ENCODE results near the gene NATD1.
A peak's percentile ranks its signal among the peaks of the same experiment; 100 is the strongest.
"Not testable (repeated sequence)": the region's sequence is repeated elsewhere in the genome, so short reads cannot be mapped to it uniquely, and the experiment has no call there.

NATD1 gene

DNA sequence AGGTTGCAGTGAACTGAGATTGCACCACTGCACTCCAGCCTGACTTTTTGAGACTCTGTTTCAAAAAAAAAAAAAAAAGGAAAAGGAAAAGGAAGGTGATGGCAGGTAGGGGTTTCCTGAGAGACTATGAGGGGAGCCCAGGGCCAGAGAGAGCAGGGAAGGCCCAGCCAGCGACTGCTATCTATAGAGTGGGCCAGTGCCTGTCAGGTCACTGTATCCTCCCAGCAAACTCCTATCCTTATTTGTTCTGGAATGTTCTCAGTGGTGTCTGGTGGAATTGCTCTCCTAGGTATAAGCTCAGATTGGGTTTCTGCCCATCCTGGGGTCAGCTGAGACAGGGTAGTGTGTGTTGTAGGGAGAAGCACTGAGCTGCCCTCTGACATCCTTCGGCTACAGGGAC lies 24.4 kb downstream of the NATD1 start:
- Histone ChIP-seq H3K27ac (no peak overlapping the region), H3K4me3 (no peak overlapping the region)

DNA sequence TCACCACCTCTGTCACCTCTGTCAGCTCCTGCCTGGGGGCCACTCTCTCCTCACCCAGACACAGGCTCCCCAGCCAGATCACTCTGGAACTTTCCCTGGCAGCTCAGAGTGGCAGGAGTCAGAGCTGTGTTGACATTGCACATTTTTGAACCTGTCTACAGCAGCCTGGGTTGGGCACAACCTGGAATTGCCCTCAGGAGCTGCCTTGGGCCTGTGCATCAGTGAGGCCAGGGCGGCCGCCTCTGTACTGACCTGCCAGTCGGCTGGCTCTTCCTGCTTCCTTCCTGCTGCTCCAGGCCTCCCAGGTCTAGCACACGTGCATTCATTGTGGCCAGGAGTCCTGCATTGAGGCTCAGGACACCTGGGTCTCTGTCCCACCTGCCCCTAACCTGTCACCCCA lies 25.1 kb downstream of the NATD1 start:
- H3K27ac ChIP-seq = no peak overlapping the region
- no peak overlapping the region for H3K4me3 ChIP-seq

DNA sequence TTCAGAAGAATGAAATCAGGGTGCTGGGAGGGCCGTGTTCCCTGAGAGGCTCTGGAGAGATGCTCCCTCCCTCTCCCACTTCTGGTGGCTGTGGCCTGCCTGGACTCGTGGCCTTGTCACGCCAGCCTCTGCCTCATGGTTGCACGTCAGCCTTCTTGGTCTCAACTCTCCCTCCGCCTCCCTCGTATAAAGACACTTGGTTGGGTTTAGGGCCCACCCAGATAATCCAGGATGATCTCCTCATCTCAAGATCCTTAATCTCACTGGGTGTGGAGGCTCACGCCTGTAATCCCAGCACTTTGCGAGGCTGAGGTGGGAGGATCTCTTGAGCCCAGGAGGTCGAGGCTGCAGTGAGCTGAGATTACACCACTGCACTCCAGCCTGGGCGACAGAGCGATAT lies 25.9 kb downstream of the NATD1 start:
- not testable (repeated sequence) for H3K4me3 ChIP-seq, H3K27ac ChIP-seq

DNA sequence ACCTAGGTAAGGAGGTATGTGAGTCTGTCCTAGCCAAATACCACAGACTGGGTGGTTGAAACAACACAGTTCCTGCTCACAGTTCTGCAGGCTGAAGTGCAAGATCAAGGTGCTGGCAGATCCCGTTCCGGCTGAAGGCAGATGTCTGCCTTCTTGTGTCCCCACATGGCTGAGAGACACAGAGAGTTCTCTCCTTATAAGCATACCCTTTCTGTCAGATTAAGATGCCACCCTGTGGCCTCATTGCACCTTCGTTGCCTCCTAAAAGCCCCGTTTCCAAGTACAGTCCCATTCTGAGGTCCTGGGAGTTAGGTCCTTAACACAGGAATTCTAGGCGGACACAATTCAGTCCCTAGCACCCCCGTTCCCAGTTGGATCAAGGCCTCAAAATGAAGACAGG lies 30.1 kb downstream of the NATD1 start:
- Histone ChIP-seq H3K4me3 (no peak overlapping the region), H3K27ac (no peak overlapping the region)

DNA sequence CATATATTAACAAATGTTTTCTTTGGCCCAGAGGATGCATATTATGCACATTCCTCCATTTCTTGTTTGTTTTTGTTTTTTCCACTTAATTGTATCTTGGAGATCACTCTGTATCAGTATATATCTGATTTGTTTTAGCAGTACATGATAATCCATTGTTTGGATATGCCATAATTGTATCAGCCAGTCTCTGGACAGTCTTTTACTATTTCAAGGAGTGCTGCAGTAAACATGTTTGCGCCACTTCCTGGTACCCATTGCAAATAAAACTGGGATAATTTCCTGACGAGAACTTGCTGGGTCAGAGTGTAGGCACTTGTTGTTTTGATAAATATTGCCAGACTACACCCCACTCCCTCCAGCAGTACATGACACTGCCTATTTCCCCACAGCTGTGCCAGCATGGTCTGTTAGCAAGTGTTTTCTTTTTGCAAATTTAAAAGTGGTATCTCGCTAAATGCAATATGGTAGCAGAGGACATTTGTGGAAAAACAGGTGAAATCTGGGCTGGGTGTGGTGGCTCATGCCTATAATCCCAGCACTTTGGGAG lies 34.3 kb downstream of the NATD1 start:
- H3K27ac ChIP-seq = no peak overlapping the region
- no peak overlapping the region for H3K4me3 ChIP-seq

DNA sequence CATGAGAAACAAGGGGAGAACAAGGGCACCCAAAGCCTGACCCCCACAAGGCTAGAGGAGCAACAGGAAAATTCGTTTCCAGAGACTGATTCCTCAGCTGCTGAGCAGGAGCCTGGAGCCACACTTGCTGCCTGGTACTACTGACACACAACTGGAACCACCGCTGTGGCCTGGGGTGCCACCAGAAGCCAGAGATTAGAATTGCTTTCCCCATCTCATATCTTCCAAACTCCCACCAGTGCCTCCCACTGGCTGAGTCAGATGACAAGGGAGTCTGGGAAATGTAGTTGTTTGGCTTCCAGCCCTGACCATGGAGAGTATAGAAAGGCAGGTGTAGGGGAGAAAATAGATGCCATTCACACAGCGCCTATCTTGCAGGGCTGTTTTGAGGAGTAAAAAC lies 35.1 kb downstream of the NATD1 start:
- Histone ChIP-seq H3K4me3 (no peak overlapping the region), H3K27ac (no peak overlapping the region)

DNA sequence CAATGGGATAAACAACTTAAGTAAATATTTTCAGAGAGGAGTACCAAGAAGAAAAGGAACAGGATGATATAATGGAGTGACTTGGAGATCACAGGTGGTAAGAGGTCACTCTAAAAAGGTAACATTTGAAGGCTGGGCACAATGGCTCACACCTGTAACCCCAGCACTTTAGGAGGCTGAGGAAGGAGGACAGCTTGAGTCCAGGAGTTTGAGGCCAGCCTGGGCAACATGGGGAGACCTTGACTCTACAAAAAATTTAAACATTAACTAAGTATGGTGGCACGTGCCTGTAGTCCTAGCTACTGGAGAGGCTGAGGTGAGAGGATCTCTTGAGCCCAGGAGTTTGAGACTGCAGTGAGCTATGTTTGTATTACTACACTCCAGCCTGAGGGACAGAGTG lies 35.9 kb downstream of the NATD1 start:
- Histone ChIP-seq H3K4me3 (no peak overlapping the region), H3K27ac (no peak overlapping the region)

DNA sequence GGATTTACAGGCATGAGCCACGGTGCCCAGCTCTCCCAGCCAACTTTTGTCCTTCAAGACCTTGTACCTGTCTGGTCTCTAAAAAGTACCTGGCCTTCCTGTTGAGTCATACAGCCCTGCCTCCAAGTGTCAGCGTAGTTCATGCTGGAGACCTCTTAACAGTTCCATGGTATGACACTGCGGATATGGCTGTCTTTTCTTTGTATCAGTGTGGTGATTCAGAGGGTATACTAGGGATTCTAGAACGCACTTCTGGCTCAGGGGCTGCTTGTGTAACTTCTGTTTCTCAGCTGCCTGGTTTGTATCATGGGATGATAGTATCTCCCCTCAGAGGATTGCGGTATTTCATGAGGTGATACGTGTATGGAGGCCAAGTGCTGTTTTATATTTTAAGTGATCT lies 37.3 kb downstream of the NATD1 start:
- H3K27ac ChIP-seq = peak overlapping the region in 1 of 21 experiments; percentile 99
- no peak overlapping the region for H3K4me3 ChIP-seq

DNA sequence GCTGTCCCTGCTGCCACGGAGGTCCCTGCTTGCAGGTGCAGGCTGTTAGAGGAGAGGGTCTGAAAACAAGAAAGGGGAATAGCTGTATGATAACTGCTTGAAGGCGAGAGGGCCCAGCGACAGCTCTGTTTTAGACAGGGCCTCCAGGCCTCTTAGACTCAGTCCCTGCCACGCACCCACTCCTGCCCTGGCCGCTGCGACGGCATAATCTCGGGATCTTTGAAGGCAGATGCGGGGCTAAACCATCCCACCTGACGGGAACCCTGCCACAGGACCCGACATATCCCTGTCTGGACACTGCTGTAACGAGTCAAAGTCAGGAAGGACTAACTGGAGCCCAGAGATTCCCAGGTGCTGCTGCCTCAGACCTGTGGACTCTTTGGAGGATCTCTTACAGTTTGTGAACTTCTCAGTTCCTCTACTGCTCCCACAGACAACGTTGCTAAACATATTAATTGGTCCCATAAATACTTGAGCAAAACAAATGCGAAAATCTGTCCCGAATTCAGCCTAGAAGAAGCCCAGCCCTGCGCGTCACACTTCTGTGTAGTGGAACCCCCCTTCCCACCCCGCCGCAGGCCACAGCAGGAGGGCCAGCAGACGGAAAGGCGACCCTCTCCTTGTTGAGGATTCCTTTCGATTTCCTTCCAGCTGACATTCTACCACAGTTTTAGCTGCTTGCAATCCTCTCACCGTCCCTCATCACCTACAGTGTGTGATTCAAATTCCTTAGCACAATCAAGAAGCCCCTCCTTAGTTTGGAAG lies 38.3 kb downstream of the NATD1 start:
- peak overlapping the region; percentile 64 to 99 (median 89) for H3K4me3 ChIP-seq
- H3K27ac ChIP-seq = peak overlapping the region; percentile 32 to 99 (median 96)

DNA sequence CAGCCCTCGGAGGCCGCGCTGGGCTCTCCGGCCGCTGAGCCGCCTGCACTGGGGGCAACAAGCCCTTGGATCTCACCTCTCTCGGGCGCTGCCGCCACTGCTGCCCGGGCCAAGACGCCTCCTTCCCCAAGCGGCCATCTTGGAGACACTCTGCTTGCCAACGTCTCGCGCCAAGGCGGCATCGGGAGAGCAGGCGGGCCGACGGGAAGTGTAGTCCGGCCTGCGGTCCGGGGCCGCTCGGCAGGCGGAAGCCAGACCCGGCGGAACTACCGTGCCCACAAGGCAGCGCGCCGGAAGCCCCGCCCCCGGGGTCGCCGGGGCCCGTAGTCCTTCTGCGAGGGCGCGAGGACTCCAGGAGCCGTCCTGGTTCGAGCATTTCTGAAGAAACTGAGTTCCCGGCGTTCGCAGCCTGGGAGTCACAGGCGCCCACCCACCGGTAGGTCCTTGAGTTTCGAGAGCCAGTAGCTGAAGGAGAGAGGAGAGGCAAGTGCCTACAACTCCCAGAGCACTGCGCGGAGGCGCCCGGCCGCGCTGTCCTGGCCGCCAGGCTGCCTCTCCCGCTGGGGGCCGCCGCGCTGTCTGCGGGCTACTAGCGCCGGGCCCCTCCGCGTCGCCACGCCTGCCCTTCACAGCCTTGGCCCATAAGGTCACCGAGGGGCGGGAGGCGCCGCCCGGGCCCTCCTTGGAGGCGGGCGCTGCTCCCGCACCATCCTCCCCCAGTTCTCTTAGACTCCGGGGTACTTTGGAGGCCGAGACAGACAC lies 39.0 kb downstream of the NATD1 start, which contains the start of gene TMEM11:
TMEM11 (minus strand) TSS at position 147 of the 762 bp plus-strand sequence; CDS start at position 138, 9 bp downstream.
- peak within 1 kb of the TSS; percentile 64 to 99 (median 89) for H3K4me3 ChIP-seq

DNA sequence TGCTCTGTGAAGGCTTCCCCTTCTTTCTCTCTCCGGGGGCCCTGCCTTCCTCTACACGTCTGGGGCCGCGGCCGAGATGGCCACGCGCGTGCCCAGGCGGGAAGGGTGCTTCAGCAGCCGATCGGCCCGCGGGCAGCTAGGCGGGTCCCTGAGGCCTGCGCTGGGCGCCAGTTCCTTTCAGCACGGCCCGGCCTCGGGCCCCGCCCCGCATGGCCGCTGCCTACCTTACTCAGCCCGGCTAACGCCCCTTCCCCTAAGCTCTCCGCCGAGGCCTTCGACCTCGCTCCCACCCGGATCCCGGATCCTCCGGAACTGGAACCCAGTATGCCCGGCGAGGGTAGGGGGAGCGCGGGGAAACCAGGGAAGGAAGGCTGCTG lies 39.6 kb downstream of the NATD1 start:
- peak overlapping the region; percentile 81 to 99 (median 96) for H3K27ac ChIP-seq
- peak overlapping the region; percentile 64 to 99 (median 89) for H3K4me3 ChIP-seq

More for the DNA sequence above, 39.0 kb downstream of the NATD1 start, which contains the start of gene TMEM11:
- peak within 1 kb of the TSS; percentile 81 to 99 (median 96) for H3K27ac ChIP-seq

DNA sequence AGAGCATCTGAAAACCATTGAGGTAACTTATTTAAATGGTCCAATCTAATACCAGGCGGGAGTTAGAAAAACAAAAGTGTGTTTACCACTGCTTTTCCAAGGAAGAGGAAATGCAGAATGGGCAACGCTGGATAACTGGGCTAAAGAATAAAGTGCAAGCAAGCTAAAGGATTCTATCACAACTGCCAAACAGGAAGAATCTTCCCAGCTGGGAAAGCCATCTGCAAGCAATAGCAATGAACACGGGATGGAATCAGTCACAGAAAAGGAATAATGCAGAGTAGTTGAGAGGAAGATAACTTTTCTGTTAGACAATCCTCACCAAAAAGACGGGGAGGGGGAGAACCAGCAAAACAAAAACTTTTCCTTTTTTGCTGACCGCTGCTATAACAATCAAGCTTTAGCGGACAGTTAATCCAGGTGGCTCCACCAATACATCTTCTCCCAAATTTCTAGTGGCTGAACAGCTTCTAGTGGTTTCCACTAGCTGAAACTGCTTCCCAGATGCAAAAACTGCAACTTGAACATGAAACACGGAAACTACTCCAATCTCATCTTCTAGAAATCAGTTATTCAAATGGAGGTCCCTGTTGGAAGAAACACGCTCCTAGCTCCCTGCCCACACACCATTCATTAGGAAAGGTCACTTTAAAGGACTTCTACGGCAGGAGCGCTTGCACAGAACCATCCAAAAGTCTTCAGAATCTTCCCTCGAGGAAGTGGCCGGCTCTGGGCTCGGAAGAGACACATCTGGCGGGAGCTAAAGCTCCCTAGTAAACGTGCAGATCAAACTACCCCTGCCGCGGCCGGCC lies 40.2 kb downstream of the NATD1 start:
- Histone ChIP-seq H3K4me3 (peak overlapping the region; percentile 64 to 99 (median 89)), H3K27ac (peak overlapping the region; percentile 81 to 99 (median 96))

DNA sequence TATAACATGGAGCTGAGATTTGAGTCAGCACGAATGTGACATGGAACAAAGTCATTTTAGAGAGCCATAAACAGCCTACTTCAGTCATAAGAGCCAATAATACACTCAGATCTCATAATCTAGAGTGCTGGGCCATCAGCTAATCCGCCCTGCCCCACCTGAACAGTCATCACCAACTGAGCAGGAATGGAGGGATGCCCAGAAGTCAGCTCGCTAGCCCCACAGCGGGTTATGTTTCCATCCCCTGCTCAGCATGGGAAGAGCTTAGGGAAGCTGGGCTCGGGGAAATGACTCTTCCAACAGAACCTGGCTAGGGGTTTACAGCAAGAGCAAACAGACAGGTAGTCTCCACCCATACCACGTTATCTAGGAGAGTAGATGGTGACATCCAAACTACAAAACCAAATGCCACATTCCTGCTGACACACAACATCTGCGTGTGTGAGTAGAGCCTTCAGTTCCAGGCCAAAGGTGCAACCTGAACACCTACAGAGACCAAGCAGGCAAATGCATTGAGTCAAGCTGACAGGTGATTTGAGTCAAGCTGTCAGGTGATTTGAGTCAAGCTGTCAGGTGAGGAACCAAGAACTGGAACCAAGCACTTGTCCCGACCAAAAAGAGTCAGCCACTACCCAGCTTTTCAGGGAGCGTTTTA lies 41.3 kb downstream of the NATD1 start:
- Histone ChIP-seq H3K4me3 (peak overlapping the region in 1 of 7 experiments; percentile 89), H3K27ac (peak overlapping the region in 3 of 21 experiments; percentile 17 to 26 (median 24))

DNA sequence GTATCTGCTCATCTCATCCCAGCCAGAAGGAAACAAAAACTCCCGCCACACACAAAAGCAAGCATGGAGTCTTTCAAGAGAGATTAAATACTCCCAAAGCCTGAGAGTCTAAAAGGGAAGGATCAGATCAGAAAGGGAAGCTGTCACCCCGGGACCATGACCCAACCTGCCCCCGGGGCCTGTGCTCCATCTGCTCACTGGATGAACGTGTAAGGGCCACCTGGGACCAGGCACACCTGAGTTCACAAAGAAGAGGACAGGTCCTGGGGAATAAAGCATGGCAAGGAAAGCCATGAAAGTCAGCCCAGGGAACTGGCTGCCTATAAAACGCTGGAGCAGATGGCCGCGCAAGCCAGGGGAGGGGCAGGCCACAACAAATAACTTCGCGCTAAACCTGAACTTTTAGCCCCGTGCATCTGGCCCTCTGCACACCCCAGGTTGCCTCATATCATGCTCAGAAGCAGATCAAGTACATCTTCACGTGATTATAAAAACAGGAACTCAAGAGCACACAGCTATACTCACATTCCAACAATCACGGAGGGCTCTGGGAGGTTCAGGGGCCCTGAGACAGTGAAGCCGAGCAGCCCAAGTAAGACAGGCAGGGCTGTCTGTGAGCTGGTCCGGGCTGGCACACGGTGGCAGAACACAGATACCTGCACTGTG lies 42.7 kb downstream of the NATD1 start:
- Histone ChIP-seq H3K4me3 (no peak overlapping the region), H3K27ac (peak overlapping the region in 5 of 21 experiments; percentile 8 to 72 (median 35))

DNA sequence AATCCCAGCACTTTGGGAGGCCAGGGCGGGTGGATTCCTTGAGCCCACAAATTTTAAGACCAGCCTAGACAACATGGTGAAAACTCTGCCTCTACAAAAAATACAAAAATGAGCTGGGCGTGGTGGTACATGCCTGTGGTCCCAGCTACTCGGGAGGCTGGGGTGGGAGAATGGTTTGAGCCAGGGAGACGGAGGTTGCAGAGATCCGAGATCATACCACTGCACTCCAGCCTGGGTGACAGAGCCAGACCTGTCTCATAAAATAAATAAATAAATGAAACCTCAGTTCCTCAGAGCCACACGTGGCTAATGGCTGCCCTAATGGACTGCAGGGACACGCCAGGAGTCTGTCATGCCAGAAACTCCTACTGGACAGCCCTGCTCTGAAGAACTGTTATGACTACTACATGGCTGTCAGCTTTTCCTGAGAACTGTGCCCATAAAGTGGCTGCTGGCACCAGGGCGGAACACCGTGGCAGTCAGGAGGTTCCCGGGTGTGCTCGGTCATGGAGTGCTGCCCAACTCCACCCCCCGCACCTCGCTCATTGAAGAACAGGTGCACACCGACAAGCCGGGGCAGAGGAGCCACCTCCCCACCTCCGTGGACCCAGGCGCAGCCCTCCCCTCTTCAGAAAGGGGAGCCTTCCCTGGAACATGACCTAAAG lies 43.6 kb downstream of the NATD1 start:
- Histone ChIP-seq H3K4me3 (no peak overlapping the region), H3K27ac (peak overlapping the region in 10 of 21 experiments; percentile 1 to 72 (median 32))

DNA sequence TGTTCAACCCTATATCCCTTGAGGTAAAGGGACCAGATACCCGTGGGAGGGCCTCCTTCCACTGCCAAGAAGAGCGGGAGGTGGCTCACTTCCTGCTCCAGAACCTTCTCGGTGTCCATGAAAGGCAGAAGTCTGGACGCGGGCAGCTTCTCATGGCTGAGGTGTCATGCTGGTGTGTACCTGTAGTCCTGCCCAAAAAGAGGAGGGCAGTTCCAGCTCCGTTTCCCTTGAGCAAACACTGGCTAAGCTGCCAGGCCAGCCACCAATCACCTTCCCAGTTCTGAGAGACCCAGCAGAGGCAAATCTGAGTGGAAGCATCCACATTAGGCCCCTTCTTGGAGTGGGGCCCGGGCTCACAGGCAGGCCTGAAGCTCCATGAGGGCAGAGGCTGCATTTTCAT lies 44.9 kb downstream of the NATD1 start:
- H3K27ac ChIP-seq = peak overlapping the region in 6 of 21 experiments; percentile 1 to 72 (median 22)
- no peak overlapping the region for H3K4me3 ChIP-seq

DNA sequence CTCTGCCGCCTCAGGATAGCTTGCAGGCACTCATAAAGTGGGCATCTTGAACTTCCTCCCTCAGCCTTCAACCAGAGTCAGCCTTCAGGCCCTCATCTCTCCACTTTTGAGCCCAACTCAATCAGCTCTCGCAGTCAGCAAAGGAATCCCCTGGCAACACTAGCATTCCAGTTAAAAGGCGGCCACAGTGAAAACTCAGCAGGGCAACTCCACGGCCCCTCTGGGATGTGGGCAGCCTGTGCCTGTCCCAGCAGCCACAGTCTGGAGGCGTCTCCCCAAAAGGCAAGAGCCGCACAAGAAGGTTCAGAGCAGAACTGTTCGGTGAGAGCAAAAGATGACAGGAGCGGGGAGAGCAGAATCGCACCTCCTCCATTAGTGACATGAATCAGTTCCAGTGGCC lies 48.3 kb downstream of the NATD1 start:
- Histone ChIP-seq H3K4me3 (no peak overlapping the region), H3K27ac (peak overlapping the region in 1 of 21 experiments; percentile 28)

DNA sequence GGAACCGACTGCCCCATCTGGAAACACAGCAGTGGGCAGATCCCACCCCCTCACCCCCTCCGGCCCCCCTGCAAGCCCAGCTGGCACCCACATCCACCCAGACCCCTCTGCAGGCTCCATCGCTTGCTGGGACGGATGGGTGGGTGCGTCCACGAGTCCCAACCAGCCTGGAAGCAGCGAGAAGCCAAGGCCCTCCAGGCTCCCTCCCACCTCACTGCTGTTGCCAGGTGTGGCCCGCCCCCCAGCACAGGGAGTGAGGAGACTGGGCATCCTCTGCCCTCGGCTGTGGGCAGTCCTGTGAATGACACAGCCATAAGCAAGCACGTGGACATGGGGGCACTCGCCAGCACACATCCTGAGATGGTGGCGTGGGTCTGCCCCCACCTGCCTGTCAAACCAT lies 50.7 kb downstream of the NATD1 start:
- H3K27ac ChIP-seq = peak overlapping the region in 2 of 21 experiments; percentile 26
- H3K4me3 ChIP-seq = no peak overlapping the region

Data from skin epidermis (tissue), 12 donors.